B cell (primary cell): ENCODE measurements around the gene CABP5. TPM values are rescaled to one million over a fixed set of nuclear protein-coding genes. Genes with fewer than 3 reads are reported as not detected.

Experiments used
- ATAC-seq: fragments of 200-7000 bp; cut with Tn5 transposase; one replicate; pipeline ENCODE4 v1.10.0; 2021; ENCODE audit warnings: low read depth, mild to moderate bottlenecking, moderate number of reproducible peaks, moderate library complexity
- CTCF ChIA-PET: fragments of 350-600 bp; sonication (Branson Sonifier 250); formaldehyde crosslinking; loops from one replicate; lab custom pipeline; 2021; ENCODE audit warnings: antibody characterized with exemption, inconsistent platforms; lab: Charles Lee
- POLR2A ChIA-PET: fragments of 350-600 bp; sonication (Branson Sonifier 250); formaldehyde crosslinking; loops from one replicate; lab custom pipeline; 2021; ENCODE audit warnings: antibody characterized with exemption; lab: Charles Lee
- DNase-seq: peaks from one replicate; pipeline ENCODE4 v3.0.0; 2013
- H2AFZ ChIP-seq: 2 replicates; pipeline ENCODE4 v1.6.1; 2012; ENCODE audit warnings: mild to moderate bottlenecking, low read depth, low read length; ENCODE audit not compliant: insufficient read depth, poor library complexity, severe bottlenecking
- H3K27ac ChIP-seq, 2 donors: 1 replicate in 1 of 2; 2 replicates in 1 of 2; pipeline ENCODE4 v1.5.1; 2012 to 2013; ENCODE audit warnings: low read length in 2 of 2, mild to moderate bottlenecking in 2 of 2, moderate library complexity in 1 of 2
- H3K27me3 ChIP-seq, 4 experiments: fragments of 200-600 bp in 1 of 4; sonication (generic) in 1 of 4; replicated peaks in 1 of 4; 1 replicate in 2 of 4; 2 replicates in 2 of 4; pipeline versions ENCODE4 v1.6.1 to v1.7.0; 2013 to 2016; ENCODE audit warnings: low read length in 3 of 4, mild to moderate bottlenecking in 2 of 4, mixed read lengths in 1 of 4, moderate library complexity in 1 of 4; ENCODE audit not compliant: insufficient read depth in 4 of 4, control insufficient read depth in 3 of 4; ENCODE audit errors: control extremely low read depth in 1 of 4
- H3K36me3 ChIP-seq, 2 experiments: replicated peaks in 1 of 2; 1 replicate in 1 of 2; 2 replicates in 1 of 2; pipeline versions ENCODE4 v1.6.1 to v1.7.1; 2013; ENCODE audit warnings: low read length in 1 of 2; ENCODE audit not compliant: insufficient read depth in 2 of 2, control insufficient read depth in 1 of 2; ENCODE audit errors: control extremely low read depth in 1 of 2, extremely low read depth in 1 of 2
- H3K4me1 ChIP-seq, 2 donors: fragments of 200-600 bp in 1 of 2; sonication (generic) in 1 of 2; 1 replicate in 1 of 2; 2 replicates in 1 of 2; pipeline versions ENCODE4 v1.5.1 to v1.6.1; 2013 to 2017; ENCODE audit warnings: low read length in 2 of 2; ENCODE audit not compliant: control insufficient read depth in 2 of 2, insufficient read depth in 2 of 2
- H3K4me2 ChIP-seq: replicated peaks from 2 replicates; pipeline ENCODE3; 2012; ENCODE audit warnings: mild to moderate bottlenecking, low read depth, low read length; ENCODE audit not compliant: poor library complexity, severe bottlenecking
- H3K4me3 ChIP-seq, 5 experiments: fragments of 200-600 bp in 1 of 5; sonication (generic) in 1 of 5; 1 replicate in 3 of 5; 2 replicates in 2 of 5; pipeline versions ENCODE4 v1.5.1 to v1.7.0; 2011 to 2016; ENCODE audit warnings: low read length in 4 of 5, mild to moderate bottlenecking in 4 of 5, low read depth in 2 of 5, control low read depth in 1 of 5, moderate library complexity in 1 of 5; ENCODE audit not compliant: insufficient read depth in 1 of 5; ENCODE audit errors: control extremely low read depth in 1 of 5, extremely low read depth in 1 of 5
- H3K79me2 ChIP-seq: fragments of 200-600 bp; sonication (generic); one replicate; pipeline ENCODE4 v1.6.0; 2016; ENCODE audit warnings: low read length; ENCODE audit not compliant: control insufficient read depth, insufficient read depth
- H3K9ac ChIP-seq: fragments of 200-600 bp; sonication (generic); 2 replicates; pipeline ENCODE4 v1.6.1; 2017; ENCODE audit warnings: mild to moderate bottlenecking, low read length, moderate library complexity
- H3K9me3 ChIP-seq, 3 donors: one replicate each; pipeline versions ENCODE4 v1.6.1 to v1.7.1; 2013; ENCODE audit warnings: low read length in 2 of 3; ENCODE audit not compliant: control insufficient read depth in 2 of 3, insufficient read depth in 1 of 3; ENCODE audit errors: control extremely low read depth in 1 of 3
- H4K20me1 ChIP-seq: 2 replicates; pipeline ENCODE4 v1.6.0; 2012; ENCODE audit warnings: mild to moderate bottlenecking, low read length; ENCODE audit not compliant: insufficient read depth, control insufficient read depth, poor library complexity, severe bottlenecking
- H3K27ac Mint-ChIP-seq: one replicate; pipeline ENCODE4 v1.8.0; 2021; ENCODE audit warnings: mixed read lengths
- H3K27me3 Mint-ChIP-seq: one replicate; pipeline ENCODE4 v1.8.0; 2021; ENCODE audit warnings: mixed read lengths
- H3K4me1 Mint-ChIP-seq: one replicate; pipeline ENCODE4 v1.8.0; 2021; ENCODE audit warnings: mixed read lengths
- H3K4me3 Mint-ChIP-seq: one replicate; pipeline ENCODE4 v1.8.0; 2021; ENCODE audit warnings: mixed read lengths
- H3K9me3 Mint-ChIP-seq: one replicate; pipeline ENCODE4 v1.8.0; 2022; ENCODE audit warnings: mixed read lengths; ENCODE audit not compliant: insufficient read depth
- CTCF ChIP-seq: fragments of 200-600 bp; IDR thresholded peaks from one replicate; pipeline ENCODE4 v1.8.0; 2022; ENCODE audit warnings: antibody characterized with exemption, mild to moderate bottlenecking
- EZH2 ChIP-seq: IDR thresholded peaks from 2 replicates; pipeline ENCODE4 v1.6.1; 2012; ENCODE audit warnings: borderline replicate concordance, low read depth, mild to moderate bottlenecking, moderate library complexity, low read length; ENCODE audit not compliant: insufficient read depth, poor library complexity, severe bottlenecking
- WGBS: methylation state at CpG from one replicate; pipeline ENCODE4 v1.1.5; 2013; ENCODE audit warnings: missing lambda C conversion rate; ENCODE audit not compliant: insufficient coverage; 5-methylcytosine and 5-hydroxymethylcytosine counted together
- intact Hi-C: fragments of 100-400 bp; cut with micrococcal nuclease; formaldehyde crosslinking; loops from one replicate; pipeline ENCODE4 v1.10.0; 2022
- polyA plus RNA-seq: library from polyadenylated mRNA; depleted of rRNA; stranded (reverse); fragments of >200 nt; gene quantifications from 2 replicates; pipeline ENCODE4 v1.2.3, GENCODE V29; 2012
- total RNA-seq, 2 donors: library from RNA; stranded (reverse); fragments of 120-200 nt in 1 of 2; gene quantifications; 1 replicate in 1 of 2; 2 replicates in 1 of 2; pipeline versions ENCODE4 v1.2.3 to v1.2.4, GENCODE V29; 2013 to 2022

The CABP5 gene
- total and polyA plus RNA-seq, 2 donors (not counting 1 experiment from before 2014, with no cell fraction given): not detected

DNA sequence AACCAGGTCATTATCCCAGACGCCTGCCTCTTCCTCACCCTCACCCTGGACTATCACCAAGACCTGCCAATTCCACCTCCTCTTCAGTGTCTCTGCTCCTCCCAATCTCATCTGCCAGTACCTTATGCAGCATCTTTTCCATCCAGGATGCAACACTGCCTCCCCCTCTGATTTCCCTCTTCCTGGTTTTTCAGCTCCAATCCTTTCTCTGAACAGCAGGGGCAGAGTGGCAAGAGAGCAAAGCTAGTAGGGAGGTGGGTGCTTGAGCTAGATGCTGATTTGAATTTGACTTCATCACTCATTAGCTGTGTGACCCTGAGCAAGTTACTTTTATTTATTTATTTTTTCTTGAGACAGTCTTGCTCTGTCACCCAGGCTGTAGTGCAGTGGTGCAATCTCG, 25.6 kb upstream of the CABP5 start:
- no peaks in the 10 kb centered on the region for H4K20me1 ChIP-seq
- no peak overlapping the region for H3K27ac ChIP-seq
- no peaks in the 10 kb centered on the region for H3K36me3 ChIP-seq
- no peaks in the 10 kb centered on the region for H3K9me3 ChIP-seq
- ATAC-seq (no peak), DNase-seq (no peak)
- H3K9ac ChIP-seq: no peak overlapping the region
- no peak overlapping the region for H3K4me3 ChIP-seq
- H3K4me3 Mint-ChIP-seq: no peak overlapping the region
- no peaks in the 10 kb centered on the region for H3K9me3 Mint-ChIP-seq
- no peak overlapping the region for H3K4me2 ChIP-seq
- ChIA-PET CTCF (no interaction called here), POLR2A (no interaction called here)
- 73% methylated on average over 1 of the region's 2 CpGs for WGBS
- no peaks in the 10 kb centered on the region for H3K27me3 Mint-ChIP-seq
- H3K27me3 ChIP-seq: no peaks in the 10 kb centered on the region
- H3K4me1 Mint-ChIP-seq: no peaks in the 10 kb centered on the region
- TF ChIP-seq CTCF (no peak), EZH2 (no peak)
- H3K27ac Mint-ChIP-seq: no peak overlapping the region
- H2AFZ ChIP-seq: no peak overlapping the region
- H3K79me2 ChIP-seq: no peaks in the 10 kb centered on the region
- no peaks in the 10 kb centered on the region for H3K4me1 ChIP-seq
- intact Hi-C loops: no loop called here

DNA sequence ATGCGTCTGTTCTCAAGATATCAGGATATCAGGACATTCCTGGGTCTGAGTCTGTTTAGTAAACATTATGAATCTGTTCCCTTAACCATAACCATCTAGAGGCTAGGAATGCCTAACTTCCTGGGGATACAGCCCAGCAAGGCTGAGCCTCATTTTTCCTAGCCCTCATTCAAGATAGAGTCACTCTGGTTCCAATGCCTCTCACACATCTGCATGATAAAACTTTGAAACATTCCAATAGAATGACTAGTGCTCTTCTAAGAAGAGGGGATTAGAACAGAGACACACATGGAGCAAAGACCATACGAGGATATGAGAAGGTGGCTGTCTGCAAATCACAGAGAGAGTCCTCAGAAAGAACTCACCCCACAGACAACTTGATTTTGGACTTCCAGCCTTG, 20.6 kb upstream of the CABP5 start:
- H3K9ac ChIP-seq: no peak overlapping the region
- H4K20me1 ChIP-seq: no peaks in the 10 kb centered on the region
- Mint-ChIP-seq H3K4me3 (no peak overlapping the region), H3K27me3 (peaks cover 6% of the 10 kb centered on the region), H3K4me1 (no peaks in the 10 kb centered on the region), H3K27ac (no peak overlapping the region), H3K9me3 (no peaks in the 10 kb centered on the region)
- H3K27ac ChIP-seq: no peak overlapping the region
- H3K4me1 ChIP-seq: no peaks in the 10 kb centered on the region
- no peak overlapping the region for H2AFZ ChIP-seq
- ATAC-seq (no peak), DNase-seq (no peak)
- H3K4me3 ChIP-seq: no peak overlapping the region
- no peaks in the 10 kb centered on the region for H3K9me3 ChIP-seq
- H3K27me3 ChIP-seq: peaks cover 0 to 2% (median 0%) of the 10 kb centered on the region in 4 experiments
- ChIA-PET POLR2A (no interaction called here), CTCF (no interaction called here)
- no peaks in the 10 kb centered on the region for H3K79me2 ChIP-seq
- intact Hi-C loops: no loop called here
- H3K4me2 ChIP-seq: no peak overlapping the region
- H3K36me3 ChIP-seq: no peaks in the 10 kb centered on the region
- TF ChIP-seq CTCF (no peak), EZH2 (no peak)
- no CpG with 5 or more reads among the region's 2 CpGs for WGBS
